22Rv1 (cell line): Measurements from ENCODE around the gene TST.

Source experiments
- H3K27ac ChIP-seq: fragments of 450-650 bp; 2 replicates; pipeline ENCODE4 v1.5.1; 2017
- CTCF ChIP-seq: fragments of 450-650 bp; IDR thresholded peaks from 2 replicates; pipeline ENCODE4 v1.5.1; 2017; ENCODE audit warnings: mild to moderate bottlenecking
- ZFX ChIP-seq: fragments of 450-650 bp; IDR thresholded peaks from 2 replicates; pipeline ENCODE4 v1.6.1; 2017; ENCODE audit warnings: antibody characterized with exemption, borderline replicate concordance

TST gene

GRCh38 chr22:37063431-37064420, 44.5 kb upstream of the TST start:
- H3K27ac ChIP-seq, result no peak overlapping the region
- TF ChIP-seq CTCF, result no peak
- TF ChIP-seq ZFX, result no peak

- H3K27ac ChIP-seq, result no peak overlapping the region
- TF ChIP-seq CTCF (no peak), ZFX (no peak)
These were observed 43.6 kb upstream of the TST start for GRCh38 chr22:37062702-37063381.

- TF ChIP-seq CTCF, result no peak
- TF ChIP-seq ZFX, result no peak
- no peak overlapping the region for H3K27ac ChIP-seq
These were observed 43.1 kb upstream of the TST start for GRCh38 chr22:37062376-37062675.

- no peak overlapping the region for H3K27ac ChIP-seq
- no peak for TF ChIP-seq CTCF
- no peak for TF ChIP-seq ZFX
These were observed 42.5 kb upstream of the TST start for GRCh38 chr22:37061611-37062375.

GRCh38 chr22:37060801-37061610, 41.8 kb upstream of the TST start:
- no peak overlapping the region for H3K27ac ChIP-seq
- no peak for TF ChIP-seq ZFX
- no peak for TF ChIP-seq CTCF

GRCh38 chr22:37059876-37060449, 40.7 kb upstream of the TST start:
- no peak overlapping the region for H3K27ac ChIP-seq
- TF ChIP-seq ZFX (no peak), CTCF (no peak)
